ENCODE data around the gene ELP4. TPM values are rescaled to one million over a fixed set of nuclear protein-coding genes. Genes with fewer than 3 reads are reported as not detected.

Gene ELP4
- total and polyA plus RNA-seq, 2 experiments from 2014 or later: 16.2 to 20.1 TPM

- H3K9ac ChIP-seq: no peak overlapping the region
- no peak overlapping the region for H3K27ac ChIP-seq
- no peak overlapping the region for H3K4me3 ChIP-seq
- TF ChIP-seq EZH2 (IDR thresholded peaks at IDR 0.05; ENCODE audit: insufficient read depth, poor library complexity, severe bottlenecking) (no peak), EZH2phosphoT487 (IDR thresholded peaks at IDR 0.05; ENCODE audit: insufficient read depth, low read depth) (no peak)
- H3K27me3 ChIP-seq (replicated peaks; ENCODE audit: insufficient read depth): peaks cover 92% of the 10 kb centered on the region
- no peaks in the 10 kb centered on the region for H3K79me2 ChIP-seq (ENCODE audit: insufficient read depth)
- no peaks in the 10 kb centered on the region for H3K36me3 ChIP-seq (ENCODE audit: low read depth)
- no peaks in the 10 kb centered on the region for H3K9me3 ChIP-seq (ENCODE audit: low read depth)
- in situ Hi-C loops (cut with MboI): no loop called here
- H4K20me1 ChIP-seq (ENCODE audit: insufficient read depth): no peaks in the 10 kb centered on the region
- WGBS, 2 experiments (ENCODE audit: low coverage in 1 of 2, low lambda C conversion rate in 2 of 2, missing lambda C conversion rate in 2 of 2): 13 to 28% methylated on average over 9 of the region's 9 CpGs
- no peak for DNase-seq
- no peak overlapping the region for H3K4me2 ChIP-seq (ENCODE audit: unreplicated experiment)
- no peaks in the 10 kb centered on the region for H3F3A ChIP-seq (ENCODE audit: insufficient read depth)
- H3K9me2 ChIP-seq (ENCODE audit: insufficient read depth): no peaks in the 10 kb centered on the region
- H2AFZ ChIP-seq: no peak overlapping the region
- no peaks in the 10 kb centered on the region for H3K4me1 ChIP-seq (ENCODE audit: insufficient read depth)
These were observed 291.7 kb downstream of the ELP4 start for GRCh38 chr11:31801298-31801702.

GRCh38 chr11:31802000-31802551 is 292.5 kb downstream of the ELP4 start:
- in situ Hi-C loops (cut with MboI): no loop called here
- no peaks in the 10 kb centered on the region for H3K36me3 ChIP-seq (ENCODE audit: low read depth)
- TF ChIP-seq EZH2 (IDR thresholded peaks at IDR 0.05; ENCODE audit: insufficient read depth, poor library complexity, severe bottlenecking) (no peak), EZH2phosphoT487 (IDR thresholded peaks at IDR 0.05; ENCODE audit: insufficient read depth, low read depth) (no peak)
- H3F3A ChIP-seq (ENCODE audit: insufficient read depth): no peaks in the 10 kb centered on the region
- H3K27me3 ChIP-seq (replicated peaks; ENCODE audit: insufficient read depth): peaks cover 99% of the 10 kb centered on the region
- no peaks in the 10 kb centered on the region for H4K20me1 ChIP-seq (ENCODE audit: insufficient read depth)
- no peak for DNase-seq
- no peak overlapping the region for H3K9ac ChIP-seq
- WGBS, 2 experiments (ENCODE audit: low coverage in 1 of 2, low lambda C conversion rate in 2 of 2, missing lambda C conversion rate in 2 of 2): 20 to 24% methylated on average over 6 of the region's 6 CpGs
- H3K4me1 ChIP-seq (ENCODE audit: insufficient read depth): no peaks in the 10 kb centered on the region
- no peaks in the 10 kb centered on the region for H3K79me2 ChIP-seq (ENCODE audit: insufficient read depth)
- no peaks in the 10 kb centered on the region for H3K9me3 ChIP-seq (ENCODE audit: low read depth)
- H2AFZ ChIP-seq: no peak overlapping the region
- H3K27ac ChIP-seq: no peak overlapping the region
- H3K4me3 ChIP-seq: no peak overlapping the region
- H3K9me2 ChIP-seq (ENCODE audit: insufficient read depth): no peaks in the 10 kb centered on the region
- H3K4me2 ChIP-seq (ENCODE audit: unreplicated experiment): no peak overlapping the region

GRCh38 chr11:31802609-31802989 is 293.0 kb downstream of the ELP4 start:
- H3K4me2 ChIP-seq (ENCODE audit: unreplicated experiment): no peak overlapping the region
- H3K36me3 ChIP-seq (ENCODE audit: low read depth): no peaks in the 10 kb centered on the region
- H3K9ac ChIP-seq: no peak overlapping the region
- no peaks in the 10 kb centered on the region for H4K20me1 ChIP-seq (ENCODE audit: insufficient read depth)
- in situ Hi-C loops (cut with MboI): no loop called here
- TF ChIP-seq EZH2phosphoT487 (IDR thresholded peaks at IDR 0.05; ENCODE audit: insufficient read depth, low read depth): no peak
- no peak for TF ChIP-seq EZH2 (IDR thresholded peaks at IDR 0.05; ENCODE audit: insufficient read depth, poor library complexity, severe bottlenecking)
- 16 to 34% methylated on average over 12 to 20 of the region's 20 CpGs for WGBS, 2 experiments (ENCODE audit: low coverage in 1 of 2, low lambda C conversion rate in 2 of 2, missing lambda C conversion rate in 2 of 2)
- H3K27ac ChIP-seq: no peak overlapping the region
- peaks cover 99% of the 10 kb centered on the region for H3K27me3 ChIP-seq (replicated peaks; ENCODE audit: insufficient read depth)
- no peaks in the 10 kb centered on the region for H3K79me2 ChIP-seq (ENCODE audit: insufficient read depth)
- no peaks in the 10 kb centered on the region for H3K9me2 ChIP-seq (ENCODE audit: insufficient read depth)
- H3F3A ChIP-seq (ENCODE audit: insufficient read depth): no peaks in the 10 kb centered on the region
- no peak overlapping the region for H2AFZ ChIP-seq
- no peak overlapping the region for H3K4me3 ChIP-seq
- DNase-seq: no peak
- H3K9me3 ChIP-seq (ENCODE audit: low read depth): no peaks in the 10 kb centered on the region
- no peaks in the 10 kb centered on the region for H3K4me1 ChIP-seq (ENCODE audit: insufficient read depth)

GRCh38 chr11:31802990-31803812 is 293.6 kb downstream of the ELP4 start:
- TF ChIP-seq EZH2phosphoT487 (IDR thresholded peaks at IDR 0.05; ENCODE audit: insufficient read depth, low read depth) (no peak; the same call in 1 of the 2 replicates), EZH2 (IDR thresholded peaks at IDR 0.05; ENCODE audit: insufficient read depth, poor library complexity, severe bottlenecking) (peak; percentile 71)
- H3K36me3 ChIP-seq (ENCODE audit: low read depth): no peaks in the 10 kb centered on the region
- H3K9me2 ChIP-seq (ENCODE audit: insufficient read depth): no peaks in the 10 kb centered on the region
- no peaks in the 10 kb centered on the region for H3F3A ChIP-seq (ENCODE audit: insufficient read depth)
- H2AFZ ChIP-seq: no peak overlapping the region
- no peak overlapping the region for H3K27ac ChIP-seq
- no peak overlapping the region for H3K4me2 ChIP-seq (ENCODE audit: unreplicated experiment)
- no peaks in the 10 kb centered on the region for H3K9me3 ChIP-seq (ENCODE audit: low read depth)
- H3K4me3 ChIP-seq: no peak overlapping the region
- no peak overlapping the region for H3K9ac ChIP-seq
- in situ Hi-C loops (cut with MboI): no loop called here
- DNase-seq: no peak
- no peaks in the 10 kb centered on the region for H4K20me1 ChIP-seq (ENCODE audit: insufficient read depth)
- H3K79me2 ChIP-seq (ENCODE audit: insufficient read depth): no peaks in the 10 kb centered on the region
- H3K27me3 ChIP-seq (replicated peaks; ENCODE audit: insufficient read depth): peaks cover 99% of the 10 kb centered on the region
- 32 to 34% methylated on average over 23 to 24 of the region's 24 CpGs for WGBS, 2 experiments (ENCODE audit: low coverage in 1 of 2, low lambda C conversion rate in 2 of 2, missing lambda C conversion rate in 2 of 2)
- no peaks in the 10 kb centered on the region for H3K4me1 ChIP-seq (ENCODE audit: insufficient read depth)

All from GM23248 (cell line).